Right atrium auricular region (tissue), 2 donors: ENCODE results near the gene ENTPD8. TPM values are rescaled to one million over a fixed set of nuclear protein-coding genes. Genes with fewer than 3 reads are reported as not detected.

Experiments
- DNase-seq: peaks from one replicate; pipeline ENCODE4 v3.0.0-alpha.2; 2019; ENCODE audit warnings: low spot score
- H3K27ac ChIP-seq, 2 donors: fragments of 200-600 bp; sonication (generic); 1 replicate in 1 of 2; 2 replicates in 1 of 2; pipeline ENCODE4 v1.5.1; 2016 to 2019
- H3K27me3 ChIP-seq, 2 donors: fragments of 200-600 bp; sonication (generic); one replicate each; pipeline versions ENCODE4 v1.5.1 to v1.6.0; 2017 to 2019
- H3K36me3 ChIP-seq: fragments of 200-600 bp; sonication (generic); one replicate; pipeline ENCODE4 v1.5.1; 2016
- H3K4me1 ChIP-seq, 2 donors: fragments of 200-600 bp; sonication (generic); one replicate each; pipeline versions ENCODE4 v1.5.1 to v1.6.0; 2017 to 2019
- H3K4me3 ChIP-seq, 2 donors: fragments of 200-600 bp; sonication (generic); 1 replicate in 1 of 2; 2 replicates in 1 of 2; pipeline ENCODE4 v1.5.1; 2017 to 2019; ENCODE audit warnings: mild to moderate bottlenecking in 1 of 2, moderate library complexity in 1 of 2
- H3K9me3 ChIP-seq, 2 donors: fragments of 200-600 bp; sonication (generic); one replicate each; pipeline ENCODE4 v1.5.1; 2019
- total RNA-seq, 2 donors: library from RNA; depleted of rRNA; stranded (reverse); fragments of >200 nt; gene quantifications; one replicate each; pipeline ENCODE4 v1.1.0, GENCODE V29; 2016
- TF ChIP-seq, protein P1 (sequence below), 2 donors: fragments of 200-600 bp; sonication (generic); IDR thresholded peaks; one replicate each; pipeline ENCODE4 v1.5.1; 2019; ENCODE audit warnings: antibody characterized with exemption in 2 of 2

The ENTPD8 gene
- total RNA-seq, 2 donors from 2014 or later = not detected

DNA sequence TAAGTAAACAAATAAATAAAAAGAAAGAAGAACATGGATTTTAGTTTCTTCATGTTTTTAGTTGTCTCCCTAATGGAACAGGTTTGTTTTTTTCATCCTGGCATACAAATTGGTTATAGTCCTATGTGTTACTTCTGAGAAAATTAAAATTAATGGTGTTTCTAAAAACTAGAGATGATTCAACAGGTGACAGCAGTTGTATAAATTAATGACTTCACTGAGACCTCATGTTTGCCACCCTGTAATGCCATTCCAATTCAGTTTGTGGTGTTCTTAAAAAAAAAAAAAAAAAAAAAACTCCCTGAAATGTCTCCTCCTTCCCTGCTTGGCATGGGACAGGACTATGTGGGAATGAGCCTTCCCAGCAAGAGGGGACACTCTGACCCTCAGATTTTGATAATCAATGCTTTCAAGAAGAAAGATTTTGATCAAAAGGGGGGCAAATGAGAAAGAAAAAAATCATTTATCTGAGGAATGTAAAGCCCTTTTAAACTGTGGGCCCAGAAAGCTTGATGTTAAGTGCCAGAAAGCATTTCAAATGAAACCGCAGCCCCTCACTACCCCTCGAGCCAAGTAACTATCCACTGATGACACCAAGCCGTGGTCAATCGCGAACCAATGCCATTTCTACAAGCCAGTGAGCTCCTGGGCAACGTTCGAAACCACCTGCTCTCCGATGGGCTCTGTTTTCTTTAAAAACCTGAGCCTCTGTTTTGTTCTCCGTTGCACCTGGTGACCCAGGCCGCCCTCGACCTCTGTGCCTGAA, 19.1 kb downstream of the ENTPD8 start:
- peaks cover 0 to 33% of the 10 kb centered on the region in 2 donors for H3K4me1 ChIP-seq
- peak overlapping the region; percentile 79 to 92 for H3K4me3 ChIP-seq
- H3K36me3 ChIP-seq = no peaks in the 10 kb centered on the region
- no peak for DNase-seq
- TF ChIP-seq, protein P1, sequence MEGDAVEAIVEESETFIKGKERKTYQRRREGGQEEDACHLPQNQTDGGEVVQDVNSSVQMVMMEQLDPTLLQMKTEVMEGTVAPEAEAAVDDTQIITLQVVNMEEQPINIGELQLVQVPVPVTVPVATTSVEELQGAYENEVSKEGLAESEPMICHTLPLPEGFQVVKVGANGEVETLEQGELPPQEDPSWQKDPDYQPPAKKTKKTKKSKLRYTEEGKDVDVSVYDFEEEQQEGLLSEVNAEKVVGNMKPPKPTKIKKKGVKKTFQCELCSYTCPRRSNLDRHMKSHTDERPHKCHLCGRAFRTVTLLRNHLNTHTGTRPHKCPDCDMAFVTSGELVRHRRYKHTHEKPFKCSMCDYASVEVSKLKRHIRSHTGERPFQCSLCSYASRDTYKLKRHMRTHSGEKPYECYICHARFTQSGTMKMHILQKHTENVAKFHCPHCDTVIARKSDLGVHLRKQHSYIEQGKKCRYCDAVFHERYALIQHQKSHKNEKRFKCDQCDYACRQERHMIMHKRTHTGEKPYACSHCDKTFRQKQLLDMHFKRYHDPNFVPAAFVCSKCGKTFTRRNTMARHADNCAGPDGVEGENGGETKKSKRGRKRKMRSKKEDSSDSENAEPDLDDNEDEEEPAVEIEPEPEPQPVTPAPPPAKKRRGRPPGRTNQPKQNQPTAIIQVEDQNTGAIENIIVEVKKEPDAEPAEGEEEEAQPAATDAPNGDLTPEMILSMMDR (IDR thresholded peaks at IDR 0.05) = no peak
- H3K9me3 ChIP-seq = no peaks in the 10 kb centered on the region
- H3K27me3 ChIP-seq = no peaks in the 10 kb centered on the region
- H3K27ac ChIP-seq = peak overlapping the region; percentile 71 to 78

DNA sequence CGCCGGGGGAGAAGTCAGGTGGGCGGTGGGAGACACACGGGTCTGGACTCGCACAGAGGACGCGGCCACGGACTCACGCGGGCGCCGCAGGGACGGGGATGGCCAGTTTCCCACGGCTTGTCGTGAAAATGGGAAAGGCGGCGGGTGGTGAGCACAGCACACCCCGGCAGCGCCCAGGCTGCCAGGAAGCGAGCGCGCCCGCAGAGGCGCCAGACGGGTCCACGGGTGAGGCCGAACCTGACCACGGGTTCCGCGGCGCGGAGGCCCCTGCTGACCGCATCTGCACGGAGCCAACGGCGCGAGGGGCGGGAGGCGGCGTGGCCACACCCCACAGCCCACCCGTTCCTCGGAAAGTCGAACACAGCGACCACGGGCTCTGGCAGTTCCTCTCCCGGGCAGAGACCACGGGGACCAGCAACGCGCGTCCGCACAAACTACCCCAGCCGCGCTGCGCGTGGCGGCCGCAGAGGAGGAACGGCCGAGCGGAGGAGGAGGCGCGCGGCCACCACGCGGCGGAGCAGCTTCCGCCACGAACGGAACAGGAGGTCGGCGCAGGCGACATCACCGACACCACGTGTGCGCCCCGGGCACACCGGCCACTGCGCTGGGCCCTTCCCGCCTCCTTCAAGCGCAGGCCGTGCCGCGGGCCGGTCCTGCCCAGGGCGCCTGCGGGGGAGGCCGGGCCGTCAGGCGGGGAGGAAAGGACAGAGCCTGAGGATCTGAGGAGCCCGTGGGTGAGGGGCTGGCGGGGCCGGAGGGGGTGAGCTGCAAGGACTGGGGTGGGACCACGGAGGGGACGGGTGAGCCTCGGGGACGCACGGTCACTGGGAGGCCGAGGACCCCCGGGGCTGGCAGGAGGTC, 23.8 kb downstream of the ENTPD8 start:
- Histone ChIP-seq H3K4me1 (peaks cover 0 to 32% of the 10 kb centered on the region in 2 donors), H3K36me3 (no peaks in the 10 kb centered on the region), H3K27ac (peak overlapping the region in 1 of 2 donors; percentile 57), H3K27me3 (no peaks in the 10 kb centered on the region), H3K9me3 (no peaks in the 10 kb centered on the region), H3K4me3 (peak overlapping the region in 1 of 2 donors; percentile 49)
- TF ChIP-seq, protein P1 (IDR thresholded peaks at IDR 0.05) = no peak
- DNase-seq = no peak

DNA sequence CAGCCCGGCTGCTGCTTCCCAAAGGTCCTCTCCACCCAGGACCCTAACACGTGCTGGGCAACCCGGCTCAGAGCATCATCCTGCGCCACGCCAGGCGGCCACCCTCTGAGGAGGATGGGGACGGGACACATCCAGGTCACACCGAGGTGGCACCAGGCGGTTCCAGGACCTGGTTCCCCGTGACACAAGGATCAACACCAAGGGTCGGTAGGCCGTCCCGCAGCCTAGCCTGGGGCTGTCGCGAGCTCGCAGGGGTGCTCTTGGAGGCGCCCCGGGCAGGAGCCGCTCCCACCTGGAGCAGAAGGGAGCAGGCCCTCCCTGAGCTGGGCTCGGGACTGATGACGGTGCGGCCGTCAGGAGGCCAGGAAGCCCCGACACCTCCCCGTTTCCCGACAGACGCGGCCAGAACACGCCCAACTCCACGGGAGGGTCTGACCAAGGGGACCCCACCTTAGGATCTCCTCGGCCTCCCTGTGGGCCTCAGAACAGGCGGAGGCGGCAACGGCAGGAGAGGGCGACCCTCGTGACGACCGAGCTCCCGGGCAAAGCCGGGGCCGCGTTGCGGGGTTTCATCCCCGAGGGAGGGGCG, 24.5 kb downstream of the ENTPD8 start:
- H3K36me3 ChIP-seq = no peaks in the 10 kb centered on the region
- TF ChIP-seq, protein P1 (IDR thresholded peaks at IDR 0.05) = no peak
- H3K27me3 ChIP-seq = no peaks in the 10 kb centered on the region
- peak overlapping the region in 1 of 2 donors; percentile 49 for H3K4me3 ChIP-seq
- peak overlapping the region in 1 of 2 donors; percentile 57 for H3K27ac ChIP-seq
- DNase-seq = no peak
- H3K4me1 ChIP-seq = peaks cover 0 to 32% of the 10 kb centered on the region in 2 donors
- H3K9me3 ChIP-seq = no peaks in the 10 kb centered on the region

DNA sequence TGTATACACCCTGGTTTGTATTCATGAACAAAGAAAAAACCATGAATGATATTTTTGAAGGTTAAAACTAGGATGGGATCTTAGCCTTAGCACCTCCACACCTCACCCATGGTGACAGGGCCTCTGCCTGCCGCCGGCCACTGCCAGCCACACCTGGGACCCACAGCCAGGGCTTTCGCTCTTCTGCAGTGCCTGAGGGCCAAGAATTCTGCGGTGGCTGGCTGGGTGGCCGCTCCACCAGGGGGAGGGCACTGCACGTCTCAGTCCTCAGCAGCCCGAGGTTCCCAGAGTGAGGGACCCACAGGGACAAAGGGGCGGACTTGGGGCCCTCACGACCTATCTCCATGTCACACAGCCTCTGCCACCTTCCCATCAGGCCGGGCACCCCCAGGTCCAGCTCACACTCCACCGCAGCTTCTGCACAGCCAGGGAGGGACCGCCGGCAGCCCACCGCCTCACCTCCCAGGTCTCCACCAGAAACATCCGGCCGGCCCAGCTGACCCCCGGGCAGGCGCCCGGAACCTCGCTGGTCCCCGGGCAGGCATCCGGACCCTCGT, 25.1 kb downstream of the ENTPD8 start:
- Histone ChIP-seq H3K36me3 (no peaks in the 10 kb centered on the region), H3K27ac (no peak overlapping the region), H3K9me3 (no peaks in the 10 kb centered on the region), H3K4me3 (peak overlapping the region in 1 of 2 donors; percentile 49), H3K4me1 (peaks cover 0 to 33% of the 10 kb centered on the region in 2 donors), H3K27me3 (no peaks in the 10 kb centered on the region)
- TF ChIP-seq, protein P1 (IDR thresholded peaks at IDR 0.05) = no peak
- DNase-seq = no peak

DNA sequence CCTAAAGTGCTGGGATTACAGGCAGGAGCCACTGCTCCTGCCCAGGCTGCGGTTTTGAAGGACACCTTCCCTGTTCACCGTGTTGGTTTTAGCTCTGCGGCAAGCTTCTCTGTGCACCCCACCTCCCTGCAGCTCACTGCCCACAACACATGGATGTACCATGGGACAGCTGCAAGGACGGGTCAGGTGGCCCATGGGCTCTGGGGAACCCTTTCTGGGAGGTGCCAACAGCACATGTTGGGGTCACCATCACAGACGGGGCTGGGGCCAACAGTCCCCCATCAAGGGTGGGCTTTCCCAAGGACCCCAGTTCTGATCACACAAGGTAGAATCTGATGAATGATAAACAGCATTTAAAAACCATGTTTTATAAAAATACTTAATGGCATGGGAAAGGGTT, 25.7 kb downstream of the ENTPD8 start:
- no peaks in the 10 kb centered on the region for H3K27me3 ChIP-seq
- no peak for DNase-seq
- peaks cover 0 to 39% of the 10 kb centered on the region in 2 donors for H3K4me1 ChIP-seq
- TF ChIP-seq, protein P1 (IDR thresholded peaks at IDR 0.05) = no peak
- H3K27ac ChIP-seq = no peak overlapping the region
- H3K36me3 ChIP-seq = no peaks in the 10 kb centered on the region
- H3K4me3 ChIP-seq = no peak overlapping the region
- no peaks in the 10 kb centered on the region for H3K9me3 ChIP-seq
